GM23338 (cell line): ENCODE results near the gene INHBB. TPM values are rescaled to one million over a fixed set of nuclear protein-coding genes. Genes with fewer than 3 reads are reported as not detected.

Source experiments
- ATAC-seq: fragments of 200-7000 bp; cut with Tn5 transposase; 3 replicates; pipeline ENCODE4 v1.9.1; 2020
- DNase-seq: peaks from one replicate; pipeline ENCODE4 v3.0.0-alpha.2; 2015; ENCODE audit warnings: low spot score
- H2AFZ ChIP-seq: fragments of 200-600 bp; sonication (generic); 2 replicates; pipeline ENCODE4 v1.8.0; 2016; ENCODE audit warnings: antibody characterized with exemption, mild to moderate bottlenecking, moderate library complexity
- H3F3A ChIP-seq: fragments of 200-600 bp; sonication (generic); replicated peaks from 2 replicates; pipeline ENCODE4 v1.8.0; 2017; ENCODE audit warnings: antibody characterized with exemption, mixed run types, low read depth
- H3K27ac ChIP-seq: fragments of 200-600 bp; sonication (generic); 2 replicates; pipeline ENCODE4 v1.6.1; 2016; ENCODE audit warnings: low read depth
- H3K27me3 ChIP-seq: fragments of 200-600 bp; sonication (generic); 2 replicates; pipeline ENCODE4 v1.8.0; 2016; ENCODE audit warnings: mild to moderate bottlenecking, mixed run types, moderate library complexity; ENCODE audit not compliant: insufficient read depth
- H3K36me3 ChIP-seq: fragments of 200-600 bp; sonication (generic); 2 replicates; pipeline ENCODE4 v1.8.0; 2016; ENCODE audit warnings: mild to moderate bottlenecking; ENCODE audit not compliant: insufficient read depth
- H3K4me1 ChIP-seq: fragments of 200-600 bp; sonication (generic); 2 replicates; pipeline ENCODE4 v1.8.0; 2016; ENCODE audit warnings: mild to moderate bottlenecking, moderate library complexity; ENCODE audit not compliant: insufficient read depth
- H3K4me2 ChIP-seq: fragments of 200-600 bp; sonication (generic); 2 replicates; pipeline ENCODE4 v1.7.1; 2017; ENCODE audit warnings: mixed run types
- H3K4me3 ChIP-seq: fragments of 200-600 bp; sonication (generic); 2 replicates; pipeline ENCODE4 v1.6.1; 2016; ENCODE audit warnings: mixed run types
- H3K79me2 ChIP-seq: fragments of 200-600 bp; sonication (generic); replicated peaks from 2 replicates; pipeline ENCODE4 v1.8.0; 2017; ENCODE audit warnings: mild to moderate bottlenecking; ENCODE audit not compliant: insufficient read depth
- H3K9me2 ChIP-seq: fragments of 200-600 bp; sonication (generic); 2 replicates; pipeline ENCODE4 v1.8.0; 2017; ENCODE audit not compliant: insufficient read depth
- H4K20me1 ChIP-seq: fragments of 200-600 bp; sonication (generic); replicated peaks from 2 replicates; pipeline ENCODE4 v1.8.0; 2017; ENCODE audit warnings: mild to moderate bottlenecking; ENCODE audit not compliant: insufficient read depth
- H3K27ac Mint-ChIP-seq: 2 replicates; pipeline ENCODE4 v1.8.0; 2020; ENCODE audit warnings: inconsistent platforms, mild to moderate bottlenecking, moderate library complexity, mixed read lengths
- H3K27me3 Mint-ChIP-seq: 3 replicates; pipeline ENCODE4 v1.8.0; 2022; ENCODE audit warnings: low read depth, mild to moderate bottlenecking, moderate library complexity, mixed read lengths, inconsistent platforms; ENCODE audit not compliant: insufficient read depth, poor library complexity
- H3K36me3 Mint-ChIP-seq: 3 replicates; pipeline ENCODE4 v1.8.0; 2021; ENCODE audit warnings: low read depth, mild to moderate bottlenecking, inconsistent platforms, moderate library complexity, mixed read lengths
- H3K4me1 Mint-ChIP-seq: 3 replicates; pipeline ENCODE4 v1.8.0; 2020; ENCODE audit warnings: mild to moderate bottlenecking, inconsistent platforms, mixed read lengths
- H3K4me3 Mint-ChIP-seq: 3 replicates; pipeline ENCODE4 v1.8.0; 2021; ENCODE audit warnings: moderate library complexity, mild to moderate bottlenecking, inconsistent platforms, mixed read lengths
- H3K9me3 Mint-ChIP-seq: 3 replicates; pipeline ENCODE4 v1.8.0; 2020; ENCODE audit warnings: moderate library complexity, mild to moderate bottlenecking, inconsistent platforms, mixed read lengths
- CREB1 ChIP-seq: fragments of 250-450 bp; sonication (Bioruptor Pico); IDR thresholded peaks from 2 replicates; pipeline ENCODE4 v1.5.0; 2020; ENCODE audit warnings: low read depth, mild to moderate bottlenecking, moderate library complexity
- EZH2 ChIP-seq: fragments of 200-600 bp; sonication (generic); IDR thresholded peaks from one replicate; pipeline ENCODE4 v1.8.0; 2017; ENCODE audit warnings: antibody characterized with exemption, mild to moderate bottlenecking, low read depth; ENCODE audit not compliant: unreplicated experiment
- EZH2phosphoT487 ChIP-seq: fragments of 200-600 bp; sonication (generic); IDR thresholded peaks from one replicate; pipeline ENCODE4 v1.8.1; 2018; ENCODE audit warnings: antibody characterized with exemption; ENCODE audit not compliant: unreplicated experiment
- JUNB ChIP-seq: IDR thresholded peaks from one replicate; pipeline ENCODE4 v1.6.1; 2016; ENCODE audit warnings: antibody characterized with exemption; ENCODE audit not compliant: unreplicated experiment
- NANOG ChIP-seq: IDR thresholded peaks from 2 replicates; pipeline ENCODE4 v1.6.1; 2016; ENCODE audit warnings: antibody characterized with exemption, borderline replicate concordance
- POLR2AphosphoS5 ChIP-seq: IDR thresholded peaks from 2 replicates; pipeline ENCODE4 v1.6.1; 2016; ENCODE audit warnings: antibody characterized with exemption, low read depth
- STAT1 ChIP-seq: IDR thresholded peaks from one replicate; pipeline ENCODE4 v1.6.1; 2016; ENCODE audit warnings: antibody characterized with exemption; ENCODE audit not compliant: unreplicated experiment
- ZNF114 ChIP-seq: fragments of 250-450 bp; sonication (Bioruptor Pico); IDR thresholded peaks from 2 replicates; pipeline ENCODE4 v1.5.0; 2020; ENCODE audit warnings: mild to moderate bottlenecking, moderate library complexity
- ZNF331 ChIP-seq: fragments of 250-450 bp; sonication (Bioruptor Pico); IDR thresholded peaks from 2 replicates; pipeline ENCODE4 v1.5.0; 2020; ENCODE audit warnings: low read depth, mild to moderate bottlenecking, moderate library complexity
- polyA plus RNA-seq: library from polyadenylated mRNA; unstranded; fragments of >200 nt; fragmentation: Nextera tagmentation; extraction: Ambion mirVana; gene quantifications from 2 replicates; pipeline ENCODE4 v1.2.1, GENCODE V29; 2016
- total RNA-seq: library from RNA; depleted of rRNA; stranded (reverse); fragments of >200 nt; shearing (Covaris generic); gene quantifications from 2 replicates; pipeline ENCODE4 v1.2.3, GENCODE V29; 2014
- TF ChIP-seq, protein P1 (sequence below): fragments of 250-450 bp; sonication (Bioruptor Pico); IDR thresholded peaks from 2 replicates; pipeline ENCODE4 v1.5.0; 2020; ENCODE audit warnings: mild to moderate bottlenecking, moderate library complexity
- TF ChIP-seq, protein P2 (sequence below): IDR thresholded peaks from 2 replicates; pipeline ENCODE4 v1.6.1; 2016; ENCODE audit warnings: antibody characterized with exemption
- TF ChIP-seq, protein P3 (sequence below), 2 experiments: fragments of 200-600 bp in 1 of 2; sonication (generic) in 1 of 2; conservative IDR thresholded peaks; 2 replicates each; pipeline versions ENCODE4 v1.5.1 to v1.6.1; 2016 to 2017; ENCODE audit warnings: antibody characterized with exemption in 2 of 2, low read depth in 2 of 2, mild to moderate bottlenecking in 2 of 2, moderate library complexity in 1 of 2
- TF ChIP-seq, protein P4 (sequence below): IDR thresholded peaks from one replicate; pipeline ENCODE4 v1.6.1; 2018; ENCODE audit warnings: antibody characterized with exemption; ENCODE audit not compliant: unreplicated experiment

INHBB gene
- total and polyA plus RNA-seq, 2 experiments from 2014 or later, result 0.21 TPM; not detected in 1

DNA sequence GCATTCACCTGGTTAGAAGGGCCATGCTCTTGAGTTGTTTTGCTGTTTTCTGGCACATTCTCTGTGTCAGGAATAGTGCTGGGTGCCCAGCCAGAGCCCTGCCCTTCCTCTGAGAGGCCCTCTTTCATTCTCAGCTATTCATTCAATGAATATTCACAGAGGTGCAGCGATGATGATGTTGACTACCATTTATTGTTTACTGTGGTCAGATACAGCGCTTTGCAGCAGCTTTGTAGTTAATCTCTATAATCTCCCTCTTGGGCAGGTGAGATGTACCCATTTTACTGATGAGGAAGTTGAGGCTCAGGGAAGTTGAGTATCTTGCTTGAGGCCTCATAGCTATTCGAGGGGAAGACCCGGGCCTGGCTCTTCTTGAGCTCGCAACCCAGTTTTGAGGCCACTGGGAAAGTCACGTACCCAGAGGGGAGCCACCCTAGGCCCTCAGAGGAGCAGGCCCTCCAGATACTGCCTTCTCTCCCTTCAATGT, 9.9 kb downstream of the INHBB start:
- ATAC-seq (no peak), DNase-seq (no peak)
- Histone ChIP-seq H3K27ac (no peak overlapping the region), H3K4me2 (no peak overlapping the region), H3K27me3 (peaks cover 10% of the 10 kb centered on the region; the same call in 1 of the 2 replicates), H3F3A (no peaks in the 10 kb centered on the region), H4K20me1 (no peaks in the 10 kb centered on the region), H3K79me2 (no peaks in the 10 kb centered on the region), H3K4me3 (no peak overlapping the region), H2AFZ (no peak overlapping the region), H3K36me3 (no peaks in the 10 kb centered on the region), H3K4me1 (no peaks in the 10 kb centered on the region), H3K9me2 (no peaks in the 10 kb centered on the region)
- TF ChIP-seq NANOG (no peak), EZH2 (no peak), STAT1 (no peak), POLR2AphosphoS5 (no peak), ZNF114 (CRISPR knock-in tag) (no peak), EZH2phosphoT487 (no peak), ZNF331 (CRISPR knock-in tag) (no peak), CREB1 (no peak), JUNB (no peak)
- TF ChIP-seq, protein P1, sequence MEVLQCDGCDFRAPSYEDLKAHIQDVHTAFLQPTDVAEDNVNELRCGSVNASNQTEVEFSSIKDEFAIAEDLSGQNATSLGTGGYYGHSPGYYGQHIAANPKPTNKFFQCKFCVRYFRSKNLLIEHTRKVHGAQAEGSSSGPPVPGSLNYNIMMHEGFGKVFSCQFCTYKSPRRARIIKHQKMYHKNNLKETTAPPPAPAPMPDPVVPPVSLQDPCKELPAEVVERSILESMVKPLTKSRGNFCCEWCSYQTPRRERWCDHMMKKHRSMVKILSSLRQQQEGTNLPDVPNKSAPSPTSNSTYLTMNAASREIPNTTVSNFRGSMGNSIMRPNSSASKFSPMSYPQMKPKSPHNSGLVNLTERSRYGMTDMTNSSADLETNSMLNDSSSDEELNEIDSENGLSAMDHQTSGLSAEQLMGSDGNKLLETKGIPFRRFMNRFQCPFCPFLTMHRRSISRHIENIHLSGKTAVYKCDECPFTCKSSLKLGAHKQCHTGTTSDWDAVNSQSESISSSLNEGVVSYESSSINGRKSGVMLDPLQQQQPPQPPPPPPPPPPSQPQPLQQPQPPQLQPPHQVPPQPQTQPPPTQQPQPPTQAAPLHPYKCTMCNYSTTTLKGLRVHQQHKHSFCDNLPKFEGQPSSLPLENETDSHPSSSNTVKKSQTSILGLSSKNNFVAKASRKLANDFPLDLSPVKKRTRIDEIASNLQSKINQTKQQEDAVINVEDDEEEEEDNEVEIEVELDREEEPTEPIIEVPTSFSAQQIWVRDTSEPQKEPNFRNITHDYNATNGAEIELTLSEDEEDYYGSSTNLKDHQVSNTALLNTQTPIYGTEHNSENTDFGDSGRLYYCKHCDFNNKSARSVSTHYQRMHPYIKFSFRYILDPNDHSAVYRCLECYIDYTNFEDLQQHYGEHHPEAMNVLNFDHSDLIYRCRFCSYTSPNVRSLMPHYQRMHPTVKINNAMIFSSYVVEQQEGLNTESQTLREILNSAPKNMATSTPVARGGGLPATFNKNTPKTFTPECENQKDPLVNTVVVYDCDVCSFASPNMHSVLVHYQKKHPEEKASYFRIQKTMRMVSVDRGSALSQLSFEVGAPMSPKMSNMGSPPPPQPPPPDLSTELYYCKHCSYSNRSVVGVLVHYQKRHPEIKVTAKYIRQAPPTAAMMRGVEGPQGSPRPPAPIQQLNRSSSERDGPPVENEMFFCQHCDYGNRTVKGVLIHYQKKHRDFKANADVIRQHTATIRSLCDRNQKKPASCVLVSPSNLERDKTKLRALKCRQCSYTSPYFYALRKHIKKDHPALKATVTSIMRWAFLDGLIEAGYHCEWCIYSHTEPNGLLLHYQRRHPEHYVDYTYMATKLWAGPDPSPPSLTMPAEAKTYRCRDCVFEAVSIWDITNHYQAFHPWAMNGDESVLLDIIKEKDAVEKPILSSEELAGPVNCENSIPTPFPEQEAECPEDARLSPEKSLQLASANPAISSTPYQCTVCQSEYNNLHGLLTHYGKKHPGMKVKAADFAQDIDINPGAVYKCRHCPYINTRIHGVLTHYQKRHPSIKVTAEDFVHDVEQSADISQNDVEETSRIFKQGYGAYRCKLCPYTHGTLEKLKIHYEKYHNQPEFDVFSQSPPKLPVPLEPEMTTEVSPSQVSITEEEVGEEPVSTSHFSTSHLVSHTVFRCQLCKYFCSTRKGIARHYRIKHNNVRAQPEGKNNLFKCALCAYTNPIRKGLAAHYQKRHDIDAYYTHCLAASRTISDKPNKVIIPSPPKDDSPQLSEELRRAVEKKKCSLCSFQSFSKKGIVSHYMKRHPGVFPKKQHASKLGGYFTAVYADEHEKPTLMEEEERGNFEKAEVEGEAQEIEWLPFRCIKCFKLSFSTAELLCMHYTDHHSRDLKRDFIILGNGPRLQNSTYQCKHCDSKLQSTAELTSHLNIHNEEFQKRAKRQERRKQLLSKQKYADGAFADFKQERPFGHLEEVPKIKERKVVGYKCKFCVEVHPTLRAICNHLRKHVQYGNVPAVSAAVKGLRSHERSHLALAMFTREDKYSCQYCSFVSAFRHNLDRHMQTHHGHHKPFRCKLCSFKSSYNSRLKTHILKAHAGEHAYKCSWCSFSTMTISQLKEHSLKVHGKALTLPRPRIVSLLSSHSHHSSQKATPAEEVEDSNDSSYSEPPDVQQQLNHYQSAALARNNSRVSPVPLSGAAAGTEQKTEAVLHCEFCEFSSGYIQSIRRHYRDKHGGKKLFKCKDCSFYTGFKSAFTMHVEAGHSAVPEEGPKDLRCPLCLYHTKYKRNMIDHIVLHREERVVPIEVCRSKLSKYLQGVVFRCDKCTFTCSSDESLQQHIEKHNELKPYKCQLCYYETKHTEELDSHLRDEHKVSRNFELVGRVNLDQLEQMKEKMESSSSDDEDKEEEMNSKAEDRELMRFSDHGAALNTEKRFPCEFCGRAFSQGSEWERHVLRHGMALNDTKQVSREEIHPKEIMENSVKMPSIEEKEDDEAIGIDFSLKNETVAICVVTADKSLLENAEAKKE, result no peak
- TF ChIP-seq, protein P2, sequence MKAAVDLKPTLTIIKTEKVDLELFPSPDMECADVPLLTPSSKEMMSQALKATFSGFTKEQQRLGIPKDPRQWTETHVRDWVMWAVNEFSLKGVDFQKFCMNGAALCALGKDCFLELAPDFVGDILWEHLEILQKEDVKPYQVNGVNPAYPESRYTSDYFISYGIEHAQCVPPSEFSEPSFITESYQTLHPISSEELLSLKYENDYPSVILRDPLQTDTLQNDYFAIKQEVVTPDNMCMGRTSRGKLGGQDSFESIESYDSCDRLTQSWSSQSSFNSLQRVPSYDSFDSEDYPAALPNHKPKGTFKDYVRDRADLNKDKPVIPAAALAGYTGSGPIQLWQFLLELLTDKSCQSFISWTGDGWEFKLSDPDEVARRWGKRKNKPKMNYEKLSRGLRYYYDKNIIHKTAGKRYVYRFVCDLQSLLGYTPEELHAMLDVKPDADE, result no peak
- TF ChIP-seq, protein P3, sequence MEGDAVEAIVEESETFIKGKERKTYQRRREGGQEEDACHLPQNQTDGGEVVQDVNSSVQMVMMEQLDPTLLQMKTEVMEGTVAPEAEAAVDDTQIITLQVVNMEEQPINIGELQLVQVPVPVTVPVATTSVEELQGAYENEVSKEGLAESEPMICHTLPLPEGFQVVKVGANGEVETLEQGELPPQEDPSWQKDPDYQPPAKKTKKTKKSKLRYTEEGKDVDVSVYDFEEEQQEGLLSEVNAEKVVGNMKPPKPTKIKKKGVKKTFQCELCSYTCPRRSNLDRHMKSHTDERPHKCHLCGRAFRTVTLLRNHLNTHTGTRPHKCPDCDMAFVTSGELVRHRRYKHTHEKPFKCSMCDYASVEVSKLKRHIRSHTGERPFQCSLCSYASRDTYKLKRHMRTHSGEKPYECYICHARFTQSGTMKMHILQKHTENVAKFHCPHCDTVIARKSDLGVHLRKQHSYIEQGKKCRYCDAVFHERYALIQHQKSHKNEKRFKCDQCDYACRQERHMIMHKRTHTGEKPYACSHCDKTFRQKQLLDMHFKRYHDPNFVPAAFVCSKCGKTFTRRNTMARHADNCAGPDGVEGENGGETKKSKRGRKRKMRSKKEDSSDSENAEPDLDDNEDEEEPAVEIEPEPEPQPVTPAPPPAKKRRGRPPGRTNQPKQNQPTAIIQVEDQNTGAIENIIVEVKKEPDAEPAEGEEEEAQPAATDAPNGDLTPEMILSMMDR (conservative IDR thresholded peaks at IDR 0.05; ENCODE audit: low read depth in 2 of 2), result no peak
- TF ChIP-seq, protein P4, sequence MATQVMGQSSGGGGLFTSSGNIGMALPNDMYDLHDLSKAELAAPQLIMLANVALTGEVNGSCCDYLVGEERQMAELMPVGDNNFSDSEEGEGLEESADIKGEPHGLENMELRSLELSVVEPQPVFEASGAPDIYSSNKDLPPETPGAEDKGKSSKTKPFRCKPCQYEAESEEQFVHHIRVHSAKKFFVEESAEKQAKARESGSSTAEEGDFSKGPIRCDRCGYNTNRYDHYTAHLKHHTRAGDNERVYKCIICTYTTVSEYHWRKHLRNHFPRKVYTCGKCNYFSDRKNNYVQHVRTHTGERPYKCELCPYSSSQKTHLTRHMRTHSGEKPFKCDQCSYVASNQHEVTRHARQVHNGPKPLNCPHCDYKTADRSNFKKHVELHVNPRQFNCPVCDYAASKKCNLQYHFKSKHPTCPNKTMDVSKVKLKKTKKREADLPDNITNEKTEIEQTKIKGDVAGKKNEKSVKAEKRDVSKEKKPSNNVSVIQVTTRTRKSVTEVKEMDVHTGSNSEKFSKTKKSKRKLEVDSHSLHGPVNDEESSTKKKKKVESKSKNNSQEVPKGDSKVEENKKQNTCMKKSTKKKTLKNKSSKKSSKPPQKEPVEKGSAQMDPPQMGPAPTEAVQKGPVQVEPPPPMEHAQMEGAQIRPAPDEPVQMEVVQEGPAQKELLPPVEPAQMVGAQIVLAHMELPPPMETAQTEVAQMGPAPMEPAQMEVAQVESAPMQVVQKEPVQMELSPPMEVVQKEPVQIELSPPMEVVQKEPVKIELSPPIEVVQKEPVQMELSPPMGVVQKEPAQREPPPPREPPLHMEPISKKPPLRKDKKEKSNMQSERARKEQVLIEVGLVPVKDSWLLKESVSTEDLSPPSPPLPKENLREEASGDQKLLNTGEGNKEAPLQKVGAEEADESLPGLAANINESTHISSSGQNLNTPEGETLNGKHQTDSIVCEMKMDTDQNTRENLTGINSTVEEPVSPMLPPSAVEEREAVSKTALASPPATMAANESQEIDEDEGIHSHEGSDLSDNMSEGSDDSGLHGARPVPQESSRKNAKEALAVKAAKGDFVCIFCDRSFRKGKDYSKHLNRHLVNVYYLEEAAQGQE, result no peak
- peaks cover 23% of the 10 kb centered on the region for H3K27me3 Mint-ChIP-seq
- no peak overlapping the region for H3K4me3 Mint-ChIP-seq
- H3K27ac Mint-ChIP-seq, result no peak overlapping the region
- no peaks in the 10 kb centered on the region for H3K36me3 Mint-ChIP-seq
- peaks cover 17% of the 10 kb centered on the region for H3K4me1 Mint-ChIP-seq
- H3K9me3 Mint-ChIP-seq, result no peaks in the 10 kb centered on the region
